COLO668 (cell line): ENCODE measurements around the gene ZNHIT2.
"Not testable (repeated sequence)": the region's sequence is repeated elsewhere in the genome, so short reads cannot be mapped to it uniquely, and the experiment has no call there.

Experiments
- DNase-seq: peaks from one replicate; lab custom pipeline; 2025; ENCODE audit not compliant: unreplicated experiment; lab: John Stamatoyannopoulos, UW

ZNHIT2 gene

DNA sequence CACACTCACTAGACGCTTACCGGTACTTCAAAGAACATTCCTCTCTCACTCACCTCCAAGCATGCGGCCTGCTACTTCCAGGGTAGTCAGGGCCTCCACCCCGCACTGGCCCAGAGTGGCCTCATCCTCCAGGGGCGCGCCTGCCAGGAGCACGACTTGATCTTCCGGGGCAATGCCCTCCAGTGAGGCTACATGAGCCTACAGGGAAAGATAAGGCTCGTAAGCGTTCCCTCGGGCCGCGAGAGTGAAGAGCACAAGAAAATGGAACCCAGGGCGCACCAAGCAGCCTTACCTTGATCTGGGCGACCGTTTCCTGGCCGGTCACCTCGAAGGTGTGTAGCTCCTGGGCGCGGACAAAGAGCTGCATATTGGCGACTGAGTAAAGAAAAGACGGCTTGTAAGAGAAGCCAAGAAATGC, 4.0 kb upstream of the ZNHIT2 start:
- peak; percentile 34 for DNase-seq

DNA sequence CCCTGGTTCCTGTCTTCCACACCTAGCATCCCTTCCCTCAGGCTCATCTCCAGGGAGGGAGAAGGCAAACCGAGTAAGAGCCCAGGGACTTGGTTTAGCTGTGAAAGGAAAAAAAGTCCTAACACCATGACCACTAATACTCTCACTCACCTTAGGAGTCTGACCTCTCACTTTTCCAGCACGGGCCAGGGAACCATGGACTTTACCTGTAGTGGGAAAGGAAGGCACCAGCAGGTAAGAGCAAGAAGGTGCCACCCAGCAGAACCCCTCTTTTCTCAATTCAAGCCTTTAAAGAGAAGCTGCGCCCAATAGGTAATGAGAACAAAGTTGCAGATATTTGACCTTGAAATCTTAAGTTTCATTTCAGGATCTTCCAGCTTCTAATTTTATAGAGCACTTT, 3.3 kb upstream of the ZNHIT2 start:
- DNase-seq: no peak

DNA sequence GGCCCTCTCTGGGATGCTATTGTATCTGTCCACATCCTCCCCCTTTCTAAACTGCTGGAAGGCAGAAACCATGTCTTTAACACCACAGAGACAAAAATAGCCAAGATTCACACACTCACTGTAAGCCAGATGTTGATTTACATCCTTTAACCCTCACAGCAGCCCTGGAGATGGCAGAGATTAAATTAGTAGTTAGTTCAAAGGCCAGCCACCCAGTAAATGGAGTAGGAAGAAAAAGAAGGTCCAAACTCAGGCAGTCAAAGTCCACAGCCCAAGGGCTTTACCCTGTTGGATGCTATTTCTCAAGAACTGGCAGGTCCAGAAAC, 2.1 kb upstream of the ZNHIT2 start:
- DNase-seq: no peak

DNA sequence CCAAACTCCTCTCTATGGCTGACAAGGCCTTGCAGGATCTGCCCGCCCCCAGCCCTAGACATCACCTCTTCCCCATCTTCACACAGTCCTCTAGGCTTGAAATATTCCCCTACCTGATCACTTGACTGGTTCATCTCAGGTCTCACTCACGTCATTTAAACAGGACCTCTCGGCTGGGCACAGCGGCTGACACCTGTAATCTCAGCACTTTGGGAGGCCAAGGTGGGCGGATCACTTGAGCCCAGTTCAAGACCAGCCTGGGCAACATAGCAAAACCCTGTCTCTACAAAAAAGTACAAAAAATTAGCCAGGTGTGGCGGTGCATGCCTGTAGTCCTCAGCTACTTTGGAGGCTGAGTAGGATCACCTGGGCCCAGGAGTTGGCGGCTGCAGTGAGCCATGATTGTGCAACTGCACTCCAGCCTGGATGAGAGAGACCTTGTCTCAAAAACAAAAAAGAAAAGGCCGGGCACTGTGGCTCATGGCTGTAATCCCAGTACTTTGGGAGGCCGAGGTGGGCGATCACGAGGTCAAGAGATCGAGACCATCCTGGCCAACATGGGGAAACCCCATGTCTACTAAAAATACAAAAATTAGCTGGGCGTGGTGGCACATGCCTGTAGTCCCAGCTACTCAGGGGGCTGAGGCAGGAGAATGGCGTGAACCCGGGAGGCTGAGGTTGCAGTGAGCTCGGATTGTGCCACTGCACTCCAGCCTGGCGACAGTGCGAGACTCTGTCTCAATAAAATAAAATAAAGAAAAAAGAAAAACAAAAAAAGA, 1.6 kb upstream of the ZNHIT2 start:
- not testable (repeated sequence) for DNase-seq

DNA sequence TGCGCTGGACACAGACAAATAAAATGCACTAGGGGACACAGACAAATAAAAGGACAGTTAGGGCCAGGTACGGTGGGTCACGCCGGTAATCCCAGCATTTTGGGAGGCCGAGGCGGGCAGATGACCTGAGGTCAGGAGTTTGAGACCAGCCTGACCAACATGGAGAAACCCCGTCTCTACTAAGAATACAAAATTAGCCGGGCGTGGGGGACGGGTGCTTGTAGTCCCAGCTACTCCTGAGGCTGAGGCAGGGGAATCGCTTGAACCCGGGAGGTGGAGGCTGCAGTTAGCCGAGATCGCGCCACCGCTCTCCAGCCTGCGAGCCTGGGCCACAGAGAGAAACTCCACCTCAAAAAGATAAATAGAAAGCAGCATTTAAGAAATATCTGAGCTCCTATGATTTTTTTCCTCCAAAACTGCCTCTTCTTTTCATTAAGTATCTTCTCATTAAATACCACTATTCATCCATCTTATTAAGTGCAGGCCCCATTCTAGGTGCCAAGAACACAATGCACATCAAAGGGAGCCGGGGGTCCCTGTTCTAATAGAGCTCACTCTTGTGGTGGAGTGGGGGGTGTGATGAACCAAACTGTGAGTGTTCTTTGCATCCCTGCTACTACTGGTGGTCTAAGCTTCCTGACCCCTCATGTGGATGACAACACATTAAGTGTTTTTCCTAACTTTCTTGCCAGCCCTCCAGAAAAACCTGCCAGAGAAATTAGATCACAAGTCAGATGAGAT, 766 bp upstream of the ZNHIT2 start:
- DNase-seq: no peak

DNA sequence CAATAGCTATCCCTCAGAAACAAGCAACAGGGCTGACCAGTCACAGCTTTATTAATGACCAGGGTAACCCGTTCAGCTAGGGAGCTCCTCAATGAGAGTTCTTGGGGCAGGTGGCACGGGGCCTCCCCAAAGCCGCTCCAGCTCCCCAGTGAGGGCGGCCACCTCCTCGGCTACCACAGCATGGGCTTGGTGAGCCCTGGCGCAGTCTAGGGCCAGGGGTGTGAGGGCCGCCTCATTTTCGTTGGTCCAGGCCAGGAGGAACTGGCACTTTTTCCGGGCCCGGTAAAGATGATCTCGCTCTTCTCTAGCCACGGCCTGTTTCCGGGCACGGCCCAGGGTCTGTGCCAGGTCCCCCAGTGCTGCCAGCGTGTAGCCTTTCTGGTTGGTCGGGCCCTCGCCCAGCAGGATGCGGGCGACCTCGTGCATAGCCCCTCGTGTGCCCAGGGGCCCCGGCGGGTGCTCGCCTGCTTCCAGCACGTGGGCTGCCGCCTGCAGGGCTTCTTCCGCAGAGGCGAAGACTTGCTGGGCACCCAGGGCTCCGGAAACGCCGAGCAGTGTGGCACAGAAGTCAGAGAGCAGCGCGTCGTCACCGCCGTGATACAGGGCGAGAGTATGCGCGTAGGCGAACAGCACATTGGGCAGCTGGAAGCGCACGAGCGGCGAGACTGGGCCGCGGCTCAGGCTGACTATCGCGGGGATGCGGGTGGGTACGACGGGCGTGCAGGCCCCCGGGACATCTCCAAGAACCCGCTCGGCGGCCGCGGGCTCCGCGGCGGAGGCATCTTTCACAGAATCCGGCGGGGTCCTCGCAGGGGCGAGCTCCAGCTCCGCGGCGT, 913 bp downstream of the ZNHIT2 start:
- DNase-seq: peak; percentile 72

DNA sequence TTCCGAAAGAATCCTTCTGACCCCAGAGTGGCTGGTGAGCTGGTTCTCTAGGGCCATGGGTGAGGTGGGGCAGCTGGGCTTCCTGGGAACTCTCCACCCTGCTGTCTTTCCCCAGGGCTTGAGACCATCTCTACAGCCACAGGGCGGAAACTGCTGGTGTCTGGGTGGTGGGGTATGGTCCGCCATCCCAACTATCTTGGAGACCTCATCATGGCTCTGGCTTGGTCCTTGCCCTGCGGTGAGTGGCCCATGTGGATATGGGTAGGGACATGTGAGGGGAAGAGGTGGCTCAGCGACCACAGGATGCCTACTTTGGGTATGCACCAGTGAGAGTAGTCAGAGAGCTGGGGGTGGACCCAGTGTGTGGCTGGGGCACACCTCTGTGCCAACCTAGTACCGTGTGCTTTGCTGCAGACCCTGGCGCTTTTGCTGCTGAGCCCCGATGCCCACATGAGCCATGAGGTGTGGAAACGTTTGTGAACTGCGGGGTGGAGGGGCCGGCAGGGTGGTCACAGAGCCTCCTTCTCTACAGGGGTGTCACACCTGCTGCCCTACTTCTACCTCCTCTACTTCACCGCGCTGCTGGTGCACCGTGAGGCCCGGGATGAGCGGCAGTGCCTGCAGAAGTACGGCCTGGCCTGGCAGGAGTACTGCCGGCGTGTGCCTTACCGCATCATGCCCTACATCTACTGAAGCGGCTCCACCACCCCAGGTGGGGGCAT, 2.0 kb downstream of the ZNHIT2 start:
- no peak for DNase-seq

DNA sequence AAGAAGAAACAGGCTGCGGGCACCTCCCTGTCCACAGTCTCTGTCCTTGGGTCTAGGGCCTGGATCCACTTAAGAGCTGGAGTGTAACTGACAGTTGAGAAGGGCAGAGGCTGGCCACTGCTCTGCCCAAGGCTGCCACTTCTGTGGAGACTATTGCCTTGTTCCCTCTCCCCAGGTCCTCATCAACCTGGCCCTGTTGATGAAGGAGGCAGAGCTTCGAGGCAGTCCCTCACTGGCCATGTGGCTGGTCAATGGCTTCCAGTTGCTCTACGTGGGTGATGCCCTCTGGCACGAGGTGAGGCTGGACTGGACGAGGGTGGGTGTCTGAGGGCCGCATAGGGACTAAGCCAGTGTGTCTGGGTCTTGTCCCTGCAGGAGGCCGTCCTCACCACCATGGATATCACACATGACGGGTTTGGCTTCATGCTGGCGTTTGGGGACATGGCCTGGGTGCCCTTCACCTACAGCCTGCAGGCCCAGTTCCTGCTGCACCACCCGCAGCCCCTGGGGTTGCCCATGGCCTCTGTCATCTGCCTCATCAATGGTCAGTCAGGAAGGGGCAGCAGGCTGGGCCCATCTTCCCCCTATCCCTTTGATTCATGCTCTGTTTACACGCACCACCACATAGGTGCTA, 2.8 kb downstream of the ZNHIT2 start:
- DNase-seq: no peak

DNA sequence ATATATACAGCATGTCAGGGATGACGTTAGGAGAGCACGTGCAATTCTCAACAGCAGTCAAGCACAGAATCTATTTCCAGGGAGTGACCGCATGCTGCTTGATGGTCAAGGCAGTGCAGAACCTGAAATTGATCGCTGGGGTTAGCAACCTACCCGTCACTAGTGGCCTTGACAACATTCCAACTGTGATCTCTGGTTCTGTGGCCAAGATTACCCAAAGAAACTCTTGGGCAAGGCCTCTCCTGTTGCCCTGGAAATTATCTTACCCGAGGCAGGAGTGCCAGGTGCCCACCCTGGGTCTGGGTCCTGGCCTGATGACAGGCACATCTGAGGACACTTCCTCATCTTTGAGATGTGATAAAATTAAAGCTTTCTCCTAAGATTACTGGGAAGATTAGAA, 3.7 kb downstream of the ZNHIT2 start:
- no peak for DNase-seq

DNA sequence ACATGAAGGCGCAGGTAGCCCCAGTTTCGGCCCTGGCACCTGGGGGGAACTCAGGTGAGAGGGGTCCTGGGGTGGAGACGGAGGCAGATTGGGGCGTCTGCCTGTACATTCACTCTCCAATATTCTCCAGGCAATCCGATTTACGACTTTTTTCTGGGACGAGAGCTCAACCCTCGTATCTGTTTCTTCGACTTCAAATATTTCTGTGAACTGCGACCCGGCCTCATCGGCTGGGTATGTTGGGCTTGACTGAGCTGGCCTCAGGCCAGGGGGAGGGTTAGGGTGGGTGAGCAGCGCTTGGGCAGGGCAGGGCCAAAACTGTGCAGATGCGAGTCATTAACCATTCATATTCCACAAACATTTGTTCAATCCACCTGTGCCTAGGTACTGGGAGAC, 4.1 kb downstream of the ZNHIT2 start:
- DNase-seq: peak; percentile 30

DNA sequence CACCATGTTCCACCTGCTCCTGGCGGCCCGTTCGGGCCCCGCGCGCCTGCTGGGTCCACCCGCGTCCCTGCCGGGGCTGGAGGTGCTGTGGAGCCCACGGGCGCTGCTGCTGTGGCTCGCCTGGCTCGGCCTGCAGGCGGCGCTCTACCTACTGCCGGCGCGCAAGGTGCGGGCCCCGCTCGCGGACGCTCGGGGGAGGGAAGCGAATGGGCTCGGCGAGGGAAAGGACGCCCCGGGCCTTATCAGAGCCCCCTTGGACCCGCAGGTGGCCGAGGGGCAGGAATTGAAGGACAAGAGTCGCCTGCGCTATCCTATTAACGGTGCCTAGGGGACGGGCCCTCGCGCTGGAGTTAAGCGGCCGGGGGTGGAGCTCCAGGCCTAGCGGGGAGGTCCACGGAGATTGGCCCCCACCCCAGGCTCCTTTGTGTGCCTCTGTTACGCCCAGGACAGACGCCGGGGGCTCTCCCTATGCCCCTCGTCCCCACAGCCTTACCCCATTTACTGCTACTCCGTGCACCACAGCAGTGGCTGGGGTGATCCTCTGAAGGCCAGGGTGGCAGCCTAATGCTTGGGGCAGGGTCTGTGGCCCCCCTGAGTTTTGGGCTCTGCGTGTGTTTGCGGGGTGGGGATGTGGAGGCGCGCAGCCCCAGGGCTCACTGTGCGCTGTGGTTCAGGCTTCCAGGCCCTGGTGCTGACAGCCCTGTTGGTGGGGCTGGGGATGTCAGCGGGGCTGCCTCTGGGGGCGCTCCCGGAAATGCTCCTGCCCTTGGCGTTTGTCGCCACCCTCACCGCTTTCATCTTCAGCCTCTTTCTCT, 4.7 kb downstream of the ZNHIT2 start:
- peak; percentile 80 for DNase-seq

DNA sequence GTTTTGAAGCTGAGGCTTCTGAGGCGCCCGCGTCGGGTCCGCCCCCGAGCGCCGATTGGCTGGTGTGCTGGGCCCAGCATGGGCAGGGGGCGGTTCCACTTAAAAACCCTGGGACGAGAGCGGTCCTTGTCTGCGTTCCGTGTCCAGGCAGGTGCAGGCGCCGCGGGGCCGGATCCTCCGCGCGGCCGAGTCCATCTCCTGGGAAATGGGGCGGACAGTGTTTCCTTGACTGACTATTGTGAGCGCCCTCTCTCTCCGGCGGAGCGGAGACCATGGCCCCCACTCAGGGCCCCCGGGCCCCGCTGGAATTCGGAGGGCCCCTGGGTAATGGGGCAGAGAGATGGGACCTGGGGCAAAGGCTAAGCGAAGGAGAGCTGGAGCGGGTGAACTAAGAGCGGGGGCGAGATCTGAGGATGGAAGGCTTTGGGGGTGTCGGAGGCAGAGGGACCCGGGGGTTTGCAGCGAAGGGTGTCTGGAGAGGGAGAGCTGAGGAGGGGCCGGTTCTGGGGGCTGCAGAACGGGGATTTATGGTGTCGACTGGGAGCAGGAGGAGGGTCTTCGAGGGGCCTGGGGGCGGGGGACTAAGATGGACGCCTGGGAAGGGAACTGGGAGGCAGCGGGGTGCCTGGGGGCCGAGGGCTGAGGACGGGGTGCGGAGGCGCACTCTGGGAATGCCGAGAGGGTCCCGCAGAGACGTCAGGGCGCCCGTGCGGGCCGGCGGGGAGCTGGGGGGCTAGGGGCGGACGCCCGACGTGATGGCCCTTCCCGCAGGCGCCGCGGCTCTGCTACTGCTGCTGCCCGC, 5.6 kb downstream of the ZNHIT2 start, which contains the start of gene TM7SF2:
TM7SF2 (plus strand) TSS at position 129 of the 802 bp plus-strand sequence; CDS start at position 273, 144 bp downstream.
- peak; percentile 98 for DNase-seq

DNA sequence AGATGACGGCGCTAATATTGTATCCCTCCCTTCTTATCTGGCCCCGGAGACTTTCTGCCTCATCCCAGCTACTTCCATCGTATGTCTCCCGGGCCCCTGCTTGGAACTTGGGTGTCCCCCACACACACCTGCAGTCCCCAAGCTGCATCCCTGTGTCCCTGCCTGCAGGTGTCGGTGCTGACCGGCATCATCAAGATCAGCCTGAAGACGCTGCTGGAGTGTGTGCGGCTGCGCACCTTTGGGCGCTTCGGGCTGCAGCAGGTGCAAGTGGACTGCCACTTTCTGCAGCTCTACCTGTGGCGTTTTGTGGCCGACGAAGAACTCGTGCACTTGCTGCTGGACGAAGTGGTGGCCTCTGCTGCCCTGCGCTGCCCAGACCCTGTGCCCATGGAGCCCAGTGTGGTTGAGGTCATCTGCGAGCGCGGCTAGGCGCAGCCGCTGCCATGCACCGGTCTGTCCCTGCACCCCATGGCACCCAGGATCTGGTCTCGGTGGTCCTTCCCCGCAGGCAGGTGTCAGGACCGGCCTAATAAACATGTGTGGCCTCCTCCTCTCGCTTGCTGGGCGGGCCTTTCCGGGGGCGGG, 6.2 kb downstream of the ZNHIT2 start:
- no peak for DNase-seq

DNA sequence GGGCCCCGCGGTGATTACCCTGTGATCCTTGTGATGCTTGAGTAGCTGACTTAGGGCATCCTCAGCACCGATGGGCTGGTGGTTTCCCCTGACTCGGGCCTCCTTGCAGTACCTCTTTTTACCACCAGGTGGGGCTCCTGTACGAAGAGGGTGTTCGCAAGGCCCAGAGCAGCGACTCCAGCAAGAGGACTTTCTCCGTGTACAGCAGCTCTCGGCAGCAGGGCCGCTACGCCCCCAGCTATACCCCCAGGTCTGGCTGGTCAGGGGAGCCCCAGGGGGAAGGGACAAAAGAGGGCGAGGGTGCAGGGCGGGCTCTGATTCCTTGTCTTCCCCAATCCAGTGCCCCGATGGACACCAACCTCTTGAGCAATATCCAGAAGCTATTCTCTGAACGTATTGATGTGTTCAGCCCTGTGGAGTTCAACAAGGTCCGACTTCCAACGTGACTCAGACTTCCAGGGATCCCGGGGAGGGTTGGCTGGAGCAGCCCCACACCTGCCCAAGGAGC, 7.1 kb downstream of the ZNHIT2 start:
- DNase-seq: peak; percentile 86

DNA sequence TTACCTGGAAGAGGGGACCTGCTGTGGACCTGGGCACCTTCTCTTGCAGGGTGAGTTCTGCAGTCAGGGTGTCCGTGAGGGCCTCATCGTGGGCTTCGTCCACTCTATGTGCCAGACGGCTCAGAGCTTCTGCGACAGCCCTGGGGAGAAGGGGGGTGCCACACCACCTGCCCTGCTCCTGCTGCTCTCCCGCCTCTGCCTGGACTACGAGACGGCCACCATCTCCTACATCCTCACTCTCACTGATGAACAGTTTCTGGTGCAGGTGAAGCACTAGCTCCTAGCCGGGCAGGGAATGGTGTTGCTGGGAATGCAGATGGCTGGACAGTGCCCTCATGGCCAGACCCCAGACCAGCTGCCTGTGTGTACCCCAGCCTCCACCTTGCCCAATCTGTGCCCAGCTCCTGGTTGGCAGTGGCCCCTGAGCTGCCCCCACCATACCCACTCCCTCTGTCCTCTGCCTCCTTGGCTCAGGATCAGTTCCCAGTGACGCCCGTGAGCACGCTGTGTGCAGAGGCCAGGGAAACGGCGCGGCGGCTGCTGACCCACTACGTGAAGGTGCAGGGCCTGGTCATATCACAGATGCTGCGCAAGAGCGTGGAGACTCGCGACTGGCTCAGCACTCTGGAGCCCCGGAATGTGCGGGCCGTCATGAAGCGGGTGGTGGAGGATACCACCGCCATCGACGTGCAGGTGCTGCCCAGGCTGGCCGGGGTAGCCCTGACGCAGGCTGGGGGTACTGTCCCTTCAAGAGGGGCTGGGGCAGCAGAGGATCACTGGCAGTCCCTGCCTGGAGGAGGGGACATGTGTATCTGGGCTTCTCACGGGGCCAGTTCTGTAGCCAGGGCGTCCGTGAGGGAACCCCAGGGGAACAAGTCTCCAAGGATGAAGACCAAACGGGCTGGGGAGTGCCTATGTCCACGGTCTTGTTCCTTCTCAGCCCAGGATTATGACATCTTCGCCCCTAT, 8.0 kb downstream of the ZNHIT2 start:
- DNase-seq: no peak

DNA sequence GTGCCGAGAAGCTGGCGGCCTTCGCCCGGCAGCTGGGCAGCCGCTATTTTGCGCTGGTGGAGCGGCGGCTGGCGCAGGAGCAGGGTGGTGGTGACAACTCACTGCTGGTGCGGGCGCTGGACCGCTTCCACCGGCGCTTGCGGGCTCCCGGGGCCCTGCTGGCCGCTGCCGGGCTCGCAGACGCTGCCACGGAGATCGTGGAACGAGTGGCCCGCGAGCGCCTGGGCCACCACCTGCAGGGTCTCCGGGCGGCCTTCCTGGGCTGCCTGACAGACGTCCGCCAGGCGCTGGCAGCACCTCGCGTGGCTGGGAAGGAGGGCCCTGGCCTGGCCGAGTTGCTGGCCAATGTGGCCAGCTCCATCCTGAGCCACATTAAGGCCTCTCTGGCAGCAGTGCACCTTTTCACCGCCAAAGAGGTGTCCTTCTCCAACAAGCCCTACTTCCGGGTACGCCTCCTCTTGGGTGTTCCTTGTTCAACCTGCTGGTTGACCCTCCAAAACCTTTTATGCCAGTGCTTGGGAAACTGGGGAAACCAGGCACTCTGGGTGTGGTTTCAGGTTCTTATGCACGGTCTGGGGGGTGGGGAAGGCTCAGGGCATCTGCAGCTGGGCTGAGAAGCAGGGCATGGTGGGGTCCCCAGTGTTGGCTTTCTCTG, 8.9 kb downstream of the ZNHIT2 start:
- no peak for DNase-seq
